Pancreas (tissue), 10 donors: ENCODE data around the gene CHAC1. TPM values are rescaled to one million over a fixed set of nuclear protein-coding genes. Genes with fewer than 3 reads are reported as not detected.
A peak's percentile ranks its signal among the peaks of the same experiment; 100 is the strongest.

Source experiments
- ATAC-seq, 4 donors: fragments of 200-7000 bp; cut with Tn5 transposase; one replicate each; pipeline versions ENCODE4 v1.8.0 to v1.9.1; 2020; ENCODE audit warnings: mild to moderate bottlenecking in 4 of 4, moderate library complexity in 4 of 4
- DNase-seq, 6 donors: peaks; one replicate each; pipeline ENCODE4 v3.0.0-alpha.2; 2020
- FAIRE-seq: peaks from 2 replicates; lab custom pipeline; 2012; peaks lifted over from hg19 to GRCh38; lab: Jason Lieb, UNC
- H3K27ac ChIP-seq, 4 donors: fragments of 200-600 bp; sonication (generic); 1 replicate in 3 of 4; 2 replicates in 1 of 4; pipeline versions ENCODE4 v1.5.0 to v1.8.0; 2020
- H3K27me3 ChIP-seq, 4 donors: fragments of 200-600 bp; one replicate each; pipeline ENCODE4 v1.8.0; 2021
- H3K36me3 ChIP-seq, 3 donors: fragments of 200-600 bp; sonication (generic) in 1 of 3; one replicate each; pipeline versions ENCODE4 v1.5.0 to v1.8.0; 2020 to 2021
- H3K4me1 ChIP-seq, 3 donors: fragments of 200-600 bp; one replicate each; pipeline ENCODE4 v1.8.0; 2021
- H3K4me3 ChIP-seq, 4 donors: fragments of 200-600 bp; sonication (generic) in 2 of 4; one replicate each; pipeline versions ENCODE4 v1.5.0 to v1.8.0; 2020 to 2021
- H3K9me3 ChIP-seq, 4 donors: fragments of 200-600 bp; one replicate each; pipeline ENCODE4 v1.8.0; 2021
- WGBS, 2 donors: extraction: QIAGEN DNeasy Blood & Tissue Kit; methylation state at CpG; one replicate each; pipeline ENCODE4 v1.1.7; 2013; 5-methylcytosine and 5-hydroxymethylcytosine counted together
- intact Hi-C, 3 donors: fragments of 100-400 bp; cut with DNase I; formaldehyde crosslinking; loops; one replicate each; pipeline versions ENCODE4 v1.11.1 to v1.14.2; 2022
- polyA plus RNA-seq, 2 donors: library from polyadenylated mRNA; stranded (reverse); fragments of 200-250 nt; gene quantifications; one replicate each; pipeline ENCODE4 v1.2.3, GENCODE V29; 2013
- total RNA-seq, 6 donors: library from RNA; stranded (reverse); fragmentation: NEBNext Ultra II Directional in 4 of 6; extraction: Animal tissue kit (Norgen Biotek cat#: 25700) in 4 of 6; gene quantifications; one replicate each; pipeline versions ENCODE4 v1.2.1 to v1.2.4, GENCODE V29; 2021 to 2023
- TF ChIP-seq, protein P1 (sequence below), 4 donors: fragments of 200-600 bp; sonication (generic) in 3 of 4; IDR thresholded peaks; one replicate each; pipeline versions ENCODE4 v1.5.0 to v1.8.0; 2021; ENCODE audit warnings: antibody characterized with exemption in 4 of 4
- donor health status: healthy with polysubstance abuse.
- donor health status: DM: no; HTN: no; CAD: no; lungs with moderate emphysema.
- donor health status: DM: no; HTN: no; CAD: no.
- donor health status: control.
- donor health status: control.
- donor health status: Bipolar disorder and iron deficiency.
- donor health status: DM: yes; HTN: yes; CAD: no.
- donor health status: DM: no; HTN: no; CAD: no.
- donor health status: DM: no; HTN: no; CAD: no.
- donor health status: DM: yes; HTN: yes; CAD: no.

Gene CHAC1
- total and polyA plus RNA-seq, 8 donors = 0.40 to 90.5 (median 2.3) TPM

DNA sequence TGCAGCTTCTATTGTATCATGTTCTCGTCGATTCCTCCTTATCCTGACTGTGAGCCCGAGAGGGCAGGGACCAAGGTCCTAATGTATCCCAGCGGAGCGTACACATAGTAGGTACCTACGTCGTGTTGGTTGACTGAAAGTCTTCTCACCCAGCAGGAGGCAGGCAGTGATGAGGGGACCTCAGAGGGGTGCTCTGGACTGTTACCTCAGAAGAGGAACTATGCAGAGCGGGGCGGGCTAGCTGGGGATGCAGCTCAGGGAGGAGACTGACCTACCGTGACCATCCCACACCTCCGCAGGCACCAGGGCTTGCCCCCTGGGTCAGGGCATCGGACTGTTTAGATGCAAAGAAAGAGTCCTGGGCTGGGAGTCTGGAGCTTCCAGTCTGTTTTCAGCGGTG lies 11.4 kb downstream of the CHAC1 start:
- ATAC-seq (no peak), FAIRE-seq (no peak), DNase-seq (no peak)
- intact Hi-C loops = no loop called here
- Histone ChIP-seq H3K27ac (no peak overlapping the region), H3K36me3 (no peaks in the 10 kb centered on the region), H3K4me1 (peaks cover 0 to 13% (median 7%) of the 10 kb centered on the region in 3 donors), H3K9me3 (no peaks in the 10 kb centered on the region), H3K27me3 (no peaks in the 10 kb centered on the region), H3K4me3 (no peak overlapping the region)
- TF ChIP-seq, protein P1, sequence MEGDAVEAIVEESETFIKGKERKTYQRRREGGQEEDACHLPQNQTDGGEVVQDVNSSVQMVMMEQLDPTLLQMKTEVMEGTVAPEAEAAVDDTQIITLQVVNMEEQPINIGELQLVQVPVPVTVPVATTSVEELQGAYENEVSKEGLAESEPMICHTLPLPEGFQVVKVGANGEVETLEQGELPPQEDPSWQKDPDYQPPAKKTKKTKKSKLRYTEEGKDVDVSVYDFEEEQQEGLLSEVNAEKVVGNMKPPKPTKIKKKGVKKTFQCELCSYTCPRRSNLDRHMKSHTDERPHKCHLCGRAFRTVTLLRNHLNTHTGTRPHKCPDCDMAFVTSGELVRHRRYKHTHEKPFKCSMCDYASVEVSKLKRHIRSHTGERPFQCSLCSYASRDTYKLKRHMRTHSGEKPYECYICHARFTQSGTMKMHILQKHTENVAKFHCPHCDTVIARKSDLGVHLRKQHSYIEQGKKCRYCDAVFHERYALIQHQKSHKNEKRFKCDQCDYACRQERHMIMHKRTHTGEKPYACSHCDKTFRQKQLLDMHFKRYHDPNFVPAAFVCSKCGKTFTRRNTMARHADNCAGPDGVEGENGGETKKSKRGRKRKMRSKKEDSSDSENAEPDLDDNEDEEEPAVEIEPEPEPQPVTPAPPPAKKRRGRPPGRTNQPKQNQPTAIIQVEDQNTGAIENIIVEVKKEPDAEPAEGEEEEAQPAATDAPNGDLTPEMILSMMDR (IDR thresholded peaks at IDR 0.05) = no peak
- WGBS, 2 donors = 80 to 84% methylated on average over 13 of the region's 13 CpGs

DNA sequence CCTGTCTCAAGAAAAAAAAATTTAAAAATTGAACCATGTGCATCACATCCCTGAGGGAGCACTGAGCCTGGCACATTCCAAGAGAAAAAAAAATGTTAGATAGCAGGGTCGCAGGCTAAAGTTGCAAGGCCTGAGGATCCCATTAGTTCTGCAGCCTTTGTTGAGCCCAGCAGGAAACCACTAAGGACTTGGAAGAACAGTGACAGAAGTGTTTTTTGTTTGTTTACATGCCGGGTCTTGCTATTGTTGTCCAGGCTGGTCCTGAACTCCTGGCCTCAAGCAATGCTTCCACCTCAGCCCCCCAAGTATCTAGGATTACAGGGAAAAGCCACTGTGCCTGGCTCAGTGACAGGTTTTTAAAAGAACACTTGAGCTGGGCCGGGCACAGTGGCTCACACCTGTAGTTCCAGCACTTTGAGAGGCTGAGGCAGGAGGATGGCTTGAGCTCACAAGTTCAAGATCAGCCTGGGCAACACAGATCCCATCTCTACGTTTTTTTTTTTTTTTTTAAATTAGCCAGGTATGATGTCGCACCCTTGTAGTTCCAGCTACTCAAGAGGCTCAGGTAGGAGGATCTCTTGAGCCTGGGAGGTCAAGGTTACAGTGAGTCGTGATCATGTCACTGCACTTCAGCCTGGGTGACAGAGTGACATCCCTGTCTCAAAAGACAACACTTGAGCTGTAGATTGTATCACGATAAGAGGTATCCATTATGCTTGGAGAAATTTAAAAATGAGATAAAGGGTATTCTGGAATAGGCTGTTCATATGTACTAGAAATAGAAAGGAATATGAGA lies 15.2 kb downstream of the CHAC1 start:
- DNase-seq = no peak
- Histone ChIP-seq H3K4me1 (peaks cover 0 to 13% (median 7%) of the 10 kb centered on the region in 3 donors), H3K27ac (no peak overlapping the region), H3K9me3 (no peaks in the 10 kb centered on the region), H3K27me3 (no peaks in the 10 kb centered on the region), H3K36me3 (no peaks in the 10 kb centered on the region), H3K4me3 (no peak overlapping the region)
- no peak for FAIRE-seq
- intact Hi-C loops = no loop called here
- 73 to 77% methylated on average over 7 of the region's 7 CpGs for WGBS, 2 donors
- no peak for ATAC-seq
- TF ChIP-seq, protein P1 (IDR thresholded peaks at IDR 0.05) = no peak

DNA sequence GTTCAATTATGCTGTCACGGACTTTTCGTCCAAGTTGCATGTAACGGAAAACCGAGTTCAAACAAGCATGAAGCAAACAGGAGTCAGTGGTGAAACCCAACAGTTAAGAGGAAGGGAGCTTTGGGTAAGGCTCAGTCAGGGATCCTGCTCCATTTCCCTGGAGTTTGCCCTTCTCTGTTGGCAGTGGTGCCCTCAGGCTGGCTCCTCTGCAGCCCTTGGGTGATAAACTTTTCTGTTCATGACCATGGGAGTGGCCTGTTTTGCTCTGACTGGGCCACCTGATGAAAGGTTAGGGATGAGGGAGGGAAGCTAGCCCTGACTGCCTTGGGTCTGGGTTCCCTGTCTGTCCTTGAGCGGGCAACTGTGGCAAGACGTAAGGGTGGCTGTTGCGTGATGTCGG lies 16.1 kb downstream of the CHAC1 start:
- no peak for ATAC-seq
- no peak overlapping the region for H3K4me3 ChIP-seq
- H3K4me1 ChIP-seq = peaks cover 0 to 13% (median 7%) of the 10 kb centered on the region in 3 donors
- no peak for DNase-seq
- no peak for FAIRE-seq
- no peak overlapping the region for H3K27ac ChIP-seq
- intact Hi-C loops = no loop called here
- H3K27me3 ChIP-seq = no peaks in the 10 kb centered on the region
- no peaks in the 10 kb centered on the region for H3K9me3 ChIP-seq
- WGBS, 2 donors = 85 to 88% methylated on average over 8 of the region's 8 CpGs
- TF ChIP-seq, protein P1 (IDR thresholded peaks at IDR 0.05) = no peak
- no peaks in the 10 kb centered on the region for H3K36me3 ChIP-seq

DNA sequence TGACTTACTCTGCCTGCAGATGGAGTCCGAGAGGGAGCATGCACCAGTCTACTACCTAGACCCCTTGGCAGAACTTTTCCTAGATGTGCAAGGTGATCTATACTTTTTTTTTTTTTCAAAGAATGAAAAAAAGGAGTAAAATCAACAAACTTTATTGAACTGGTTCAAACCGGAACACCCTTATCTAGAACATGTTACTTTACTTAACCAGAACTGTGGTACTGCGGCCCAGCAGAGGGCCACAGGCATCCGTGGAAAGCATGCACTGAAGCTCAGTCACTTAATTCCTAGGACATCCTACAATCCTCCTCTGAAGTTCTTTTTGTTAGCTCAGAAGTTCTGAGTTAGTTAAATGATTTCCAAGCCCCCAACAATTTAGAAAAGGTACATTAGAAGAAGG lies 21.6 kb downstream of the CHAC1 start:
- no peaks in the 10 kb centered on the region for H3K4me1 ChIP-seq
- H3K36me3 ChIP-seq = peaks cover 0 to 20% (median 9%) of the 10 kb centered on the region in 3 donors
- no peak for DNase-seq
- no peak overlapping the region for H3K27ac ChIP-seq
- peak in 1 of 4 donors; percentile 43 for ATAC-seq
- WGBS, 2 donors = 47 to 55% methylated on average over 4 of the region's 4 CpGs
- no peaks in the 10 kb centered on the region for H3K9me3 ChIP-seq
- H3K27me3 ChIP-seq = no peaks in the 10 kb centered on the region
- TF ChIP-seq, protein P1 (IDR thresholded peaks at IDR 0.05) = no peak
- no peak overlapping the region for H3K4me3 ChIP-seq
- no peak for FAIRE-seq
- intact Hi-C loops = no loop called here

DNA sequence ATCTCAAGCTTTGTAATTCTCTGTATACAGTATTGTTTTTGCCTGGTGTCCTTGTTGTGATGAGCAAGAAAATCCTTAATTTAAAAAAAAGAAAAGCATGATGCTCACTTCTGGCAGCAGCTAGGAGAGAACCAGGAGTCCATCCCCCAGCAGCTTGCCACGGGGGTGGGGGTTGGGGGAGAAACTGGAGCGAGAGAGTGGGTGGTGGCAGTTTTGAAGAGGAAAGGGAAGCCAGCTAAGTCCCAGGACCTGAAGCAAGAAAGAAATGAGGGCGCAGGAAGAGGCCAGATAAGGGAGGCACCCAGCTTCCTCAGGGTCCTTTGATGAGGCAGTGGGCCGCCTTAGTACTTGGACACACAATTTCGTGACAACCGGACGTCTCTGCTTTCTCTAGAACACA lies 23.5 kb downstream of the CHAC1 start:
- intact Hi-C loops = no loop called here
- Histone ChIP-seq H3K27me3 (no peaks in the 10 kb centered on the region), H3K36me3 (peaks cover 0 to 37% (median 17%) of the 10 kb centered on the region in 3 donors), H3K9me3 (no peaks in the 10 kb centered on the region), H3K4me3 (no peak overlapping the region), H3K4me1 (no peaks in the 10 kb centered on the region), H3K27ac (no peak overlapping the region)
- TF ChIP-seq, protein P1 (IDR thresholded peaks at IDR 0.05) = no peak
- 83 to 88% methylated on average over 7 of the region's 7 CpGs for WGBS, 2 donors
- FAIRE-seq (no peak), DNase-seq (no peak), ATAC-seq (no peak)
